Measurements from ENCODE around the gene RBBP7. TPM values are rescaled to one million over a fixed set of nuclear protein-coding genes. Genes with fewer than 3 reads are reported as not detected.

RBBP7 gene
- total and polyA plus RNA-seq, 12 donors: 84.6 to 125 (median 109) TPM

DNA sequence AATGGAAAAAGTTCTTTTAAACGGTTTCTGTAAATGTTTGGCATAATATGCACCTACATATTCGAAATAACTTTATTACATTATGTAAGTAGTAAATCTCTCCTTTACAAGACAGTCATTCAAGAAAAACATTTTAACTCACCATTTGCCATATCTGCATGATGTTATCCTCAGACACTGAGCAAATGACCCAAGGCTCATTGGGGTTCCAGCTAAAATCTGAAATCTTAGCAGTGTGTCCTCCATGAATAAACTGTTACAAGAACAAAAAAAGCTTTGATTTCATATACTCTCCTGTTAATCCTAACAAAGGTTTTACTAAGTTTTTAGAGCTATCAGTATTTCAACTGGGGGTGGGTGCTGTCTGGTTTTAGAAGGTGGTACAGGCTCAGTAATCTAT lies 24.5 kb downstream of the RBBP7 start:
- 89 to 90% methylated on average over 2 of the region's 2 CpGs for WGBS, 2 donors
- no peak for DNase-seq
- H3K27me3 ChIP-seq: peaks cover 0 to 37% (median 0%) of the 10 kb centered on the region in 7 donors
- intact Hi-C loops (cut with DNase I): no loop called here
- TF ChIP-seq, protein P1, sequence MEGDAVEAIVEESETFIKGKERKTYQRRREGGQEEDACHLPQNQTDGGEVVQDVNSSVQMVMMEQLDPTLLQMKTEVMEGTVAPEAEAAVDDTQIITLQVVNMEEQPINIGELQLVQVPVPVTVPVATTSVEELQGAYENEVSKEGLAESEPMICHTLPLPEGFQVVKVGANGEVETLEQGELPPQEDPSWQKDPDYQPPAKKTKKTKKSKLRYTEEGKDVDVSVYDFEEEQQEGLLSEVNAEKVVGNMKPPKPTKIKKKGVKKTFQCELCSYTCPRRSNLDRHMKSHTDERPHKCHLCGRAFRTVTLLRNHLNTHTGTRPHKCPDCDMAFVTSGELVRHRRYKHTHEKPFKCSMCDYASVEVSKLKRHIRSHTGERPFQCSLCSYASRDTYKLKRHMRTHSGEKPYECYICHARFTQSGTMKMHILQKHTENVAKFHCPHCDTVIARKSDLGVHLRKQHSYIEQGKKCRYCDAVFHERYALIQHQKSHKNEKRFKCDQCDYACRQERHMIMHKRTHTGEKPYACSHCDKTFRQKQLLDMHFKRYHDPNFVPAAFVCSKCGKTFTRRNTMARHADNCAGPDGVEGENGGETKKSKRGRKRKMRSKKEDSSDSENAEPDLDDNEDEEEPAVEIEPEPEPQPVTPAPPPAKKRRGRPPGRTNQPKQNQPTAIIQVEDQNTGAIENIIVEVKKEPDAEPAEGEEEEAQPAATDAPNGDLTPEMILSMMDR (IDR thresholded peaks at IDR 0.05): no peak
- H3K36me3 ChIP-seq: peaks cover 0 to 100% (median 8%) of the 10 kb centered on the region in 9 donors
- no peak overlapping the region for H3K27ac ChIP-seq
- no peak for ATAC-seq
- H3K4me3 ChIP-seq: no peak overlapping the region
- no peaks in the 10 kb centered on the region for H3K9me3 ChIP-seq
- H3K4me1 ChIP-seq: no peaks in the 10 kb centered on the region

- DNase-seq (no peak), ATAC-seq (no peak)
- Histone ChIP-seq H3K4me3 (no peak overlapping the region), H3K27me3 (peaks cover 0 to 15% (median 0%) of the 10 kb centered on the region in 7 donors), H3K4me1 (peaks cover 0 to 17% (median 4%) of the 10 kb centered on the region in 9 donors), H3K27ac (no peak overlapping the region), H3K9me3 (no peaks in the 10 kb centered on the region), H3K36me3 (peaks cover 0 to 97% (median 8%) of the 10 kb centered on the region in 9 donors)
- 45 to 60% methylated on average over 3 of the region's 3 CpGs for WGBS, 2 donors
- TF ChIP-seq, protein P1 (IDR thresholded peaks at IDR 0.05): no peak
- intact Hi-C loops (cut with DNase I): no loop called here
Observed at GRCh38 chrX:16843208-16843909, 26.8 kb downstream of the RBBP7 start.

DNA sequence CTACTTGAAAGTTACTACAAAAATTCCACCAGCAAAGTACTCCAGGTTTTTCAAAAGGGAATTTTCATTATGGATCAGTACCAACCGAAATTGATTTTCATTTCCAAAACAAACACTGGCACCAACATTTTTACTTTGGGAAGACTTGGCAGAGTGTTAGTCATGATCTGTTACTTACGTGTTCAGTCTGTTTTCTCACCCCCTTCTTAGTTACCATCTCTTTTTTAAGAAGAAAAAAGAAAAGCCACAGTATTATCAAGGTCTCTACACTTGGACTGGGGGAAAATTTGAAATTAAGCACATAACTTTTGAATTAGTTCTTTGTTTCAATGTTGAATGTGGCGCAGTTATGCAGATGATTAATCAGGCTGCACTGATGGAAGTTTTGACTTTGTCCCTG lies 27.5 kb downstream of the RBBP7 start:
- peaks cover 0 to 8% (median 0%) of the 10 kb centered on the region in 7 donors for H3K27me3 ChIP-seq
- ATAC-seq (no peak), DNase-seq (no peak)
- H3K36me3 ChIP-seq: peaks cover 0 to 97% (median 8%) of the 10 kb centered on the region in 9 donors
- no peak overlapping the region for H3K4me3 ChIP-seq
- 86% methylated on average over 3 of the region's 3 CpGs for WGBS, 2 donors
- no peaks in the 10 kb centered on the region for H3K9me3 ChIP-seq
- TF ChIP-seq, protein P1 (IDR thresholded peaks at IDR 0.05): no peak
- intact Hi-C loops (cut with DNase I): no loop called here
- peaks cover 0 to 22% (median 5%) of the 10 kb centered on the region in 9 donors for H3K4me1 ChIP-seq
- no peak overlapping the region for H3K27ac ChIP-seq

DNA sequence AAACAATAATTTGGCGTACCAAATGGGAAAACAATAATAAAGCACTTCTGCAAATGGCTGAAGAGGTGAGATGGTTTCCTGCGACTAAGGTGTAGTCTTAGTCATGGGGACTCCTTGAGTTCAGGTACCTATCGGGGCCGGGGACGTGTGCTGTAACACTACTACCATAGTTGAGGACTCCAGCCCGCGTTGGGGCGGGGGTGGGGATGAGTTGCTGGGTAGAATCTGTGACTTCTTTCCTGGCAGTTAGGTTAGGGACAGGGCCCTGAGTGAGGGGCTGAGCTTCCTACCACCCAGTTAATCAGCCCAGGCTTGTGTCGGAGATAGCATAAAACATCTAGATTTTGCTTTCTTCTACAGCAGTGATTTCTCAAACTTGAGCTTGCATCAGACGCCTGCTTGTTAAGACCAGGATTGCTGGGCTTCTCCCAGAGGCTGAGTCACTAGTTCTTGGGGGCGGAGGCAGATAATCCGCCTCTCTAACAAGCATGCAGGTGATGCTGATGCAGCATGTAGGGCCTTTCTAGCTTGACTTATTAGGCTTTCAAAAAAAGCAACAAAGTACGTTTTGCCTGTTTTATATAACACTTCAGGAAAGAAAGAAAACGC lies 30.2 kb downstream of the RBBP7 start:
- peaks cover 0 to 95% (median 0%) of the 10 kb centered on the region in 9 donors for H3K36me3 ChIP-seq
- 83 to 84% methylated on average over 14 of the region's 14 CpGs for WGBS, 2 donors
- peaks cover 0 to 22% (median 5%) of the 10 kb centered on the region in 9 donors for H3K4me1 ChIP-seq
- DNase-seq: no peak
- TF ChIP-seq, protein P1 (IDR thresholded peaks at IDR 0.05): no peak
- H3K27ac ChIP-seq: peak overlapping the region in 2 of 10 donors; percentile 52 to 63
- intact Hi-C loops (cut with DNase I): loop anchor here in 1 of 10 donors (10.0 kb wide), 1 partner anchor 45 kb away; no protein-coding TSS in a partner anchor
- peak in 1 of 8 donors; percentile 18 for ATAC-seq
- no peaks in the 10 kb centered on the region for H3K27me3 ChIP-seq
- H3K4me3 ChIP-seq: no peak overlapping the region
- no peaks in the 10 kb centered on the region for H3K9me3 ChIP-seq

All from heart right ventricle (tissue), 16 donors.